ENCODE measurements around the gene DAPK1. TPM values are rescaled to one million over a fixed set of nuclear protein-coding genes. Genes with fewer than 3 reads are reported as not detected.

DAPK1 gene
- total and polyA plus RNA-seq, 10 of the 15 experiments (the other 5 are each of a cell fraction or from before 2014, with no cell fraction given) = 8.2 to 94.7 (median 51.6) TPM

DNA sequence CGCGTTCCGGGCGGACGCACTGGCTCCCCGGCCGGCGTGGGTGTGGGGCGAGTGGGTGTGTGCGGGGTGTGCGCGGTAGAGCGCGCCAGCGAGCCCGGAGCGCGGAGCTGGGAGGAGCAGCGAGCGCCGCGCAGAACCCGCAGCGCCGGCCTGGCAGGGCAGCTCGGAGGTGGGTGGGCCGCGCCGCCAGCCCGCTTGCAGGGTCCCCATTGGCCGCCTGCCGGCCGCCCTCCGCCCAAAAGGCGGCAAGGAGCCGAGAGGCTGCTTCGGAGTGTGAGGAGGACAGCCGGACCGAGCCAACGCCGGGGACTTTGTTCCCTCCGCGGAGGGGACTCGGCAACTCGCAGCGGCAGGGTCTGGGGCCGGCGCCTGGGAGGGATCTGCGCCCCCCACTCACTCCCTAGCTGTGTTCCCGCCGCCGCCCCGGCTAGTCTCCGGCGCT, at the start of gene DAPK1 (continued):
- no peak for TF ChIP-seq SREBF1 (IDR thresholded peaks at IDR 0.05; ENCODE audit: low read length)
- TF ChIP-seq POLR2AphosphoS2 (IDR thresholded peaks at IDR 0.05; ENCODE audit: low read depth, low read length) = no peak
- TF ChIP-seq, protein P1, sequence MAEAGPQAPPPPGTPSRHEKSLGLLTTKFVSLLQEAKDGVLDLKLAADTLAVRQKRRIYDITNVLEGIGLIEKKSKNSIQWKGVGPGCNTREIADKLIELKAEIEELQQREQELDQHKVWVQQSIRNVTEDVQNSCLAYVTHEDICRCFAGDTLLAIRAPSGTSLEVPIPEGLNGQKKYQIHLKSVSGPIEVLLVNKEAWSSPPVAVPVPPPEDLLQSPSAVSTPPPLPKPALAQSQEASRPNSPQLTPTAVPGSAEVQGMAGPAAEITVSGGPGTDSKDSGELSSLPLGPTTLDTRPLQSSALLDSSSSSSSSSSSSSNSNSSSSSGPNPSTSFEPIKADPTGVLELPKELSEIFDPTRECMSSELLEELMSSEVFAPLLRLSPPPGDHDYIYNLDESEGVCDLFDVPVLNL (IDR thresholded peaks at IDR 0.05; ENCODE audit: low read depth, low read length) = no peak
- TF ChIP-seq, protein P2, sequence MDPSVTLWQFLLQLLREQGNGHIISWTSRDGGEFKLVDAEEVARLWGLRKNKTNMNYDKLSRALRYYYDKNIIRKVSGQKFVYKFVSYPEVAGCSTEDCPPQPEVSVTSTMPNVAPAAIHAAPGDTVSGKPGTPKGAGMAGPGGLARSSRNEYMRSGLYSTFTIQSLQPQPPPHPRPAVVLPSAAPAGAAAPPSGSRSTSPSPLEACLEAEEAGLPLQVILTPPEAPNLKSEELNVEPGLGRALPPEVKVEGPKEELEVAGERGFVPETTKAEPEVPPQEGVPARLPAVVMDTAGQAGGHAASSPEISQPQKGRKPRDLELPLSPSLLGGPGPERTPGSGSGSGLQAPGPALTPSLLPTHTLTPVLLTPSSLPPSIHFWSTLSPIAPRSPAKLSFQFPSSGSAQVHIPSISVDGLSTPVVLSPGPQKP (IDR thresholded peaks at IDR 0.05; ENCODE audit: low read depth, low read length) = no peak
- TF ChIP-seq IKZF2 (IDR thresholded peaks at IDR 0.05) = no peak
- TF ChIP-seq TBL1XR1 (IDR thresholded peaks at IDR 0.05; ENCODE audit: low read depth, low read length) = no peak
- no peak for TF ChIP-seq ZNF24 (IDR thresholded peaks at IDR 0.05)
- no peak for TF ChIP-seq CHD1 (IDR thresholded peaks at IDR 0.05; ENCODE audit: low read depth, low read length)
- no peak for TF ChIP-seq HDGF (IDR thresholded peaks at IDR 0.05)
- no peak for TF ChIP-seq SIN3A (IDR thresholded peaks at IDR 0.05; ENCODE audit: low read depth, low read length)
- TF ChIP-seq NFIC (IDR thresholded peaks at IDR 0.05; ENCODE audit: low read depth, low read length) = no peak
- TF ChIP-seq EGR1 (IDR thresholded peaks at IDR 0.05; ENCODE audit: borderline replicate concordance in 1 of 2, low read depth in 2 of 2, low read length in 2 of 2) = peak in 1 of 2 experiments; percentile 98; a peak in 2 of 3 replicates
- no peak for TF ChIP-seq MTA2 (IDR thresholded peaks at IDR 0.05; ENCODE audit: low read depth)
- peak; percentile 49; the same call in 1 of the 2 replicates for TF ChIP-seq POLR2AphosphoS5 (IDR thresholded peaks at IDR 0.05; ENCODE audit: low read length)
- no peak for TF ChIP-seq STAT1 (conservative IDR thresholded peaks at IDR 0.05)
- TF ChIP-seq BHLHE40 (IDR thresholded peaks at IDR 0.05; ENCODE audit: borderline replicate concordance in 1 of 2, low read depth in 2 of 2, low read length in 1 of 2) = peak in 1 of 2 experiments; percentile 69; a peak in 2 of 4 replicates
- peak; percentile 18; the same call in 1 of the 2 replicates for TF ChIP-seq SMC3 (IDR thresholded peaks at IDR 0.05; ENCODE audit: borderline replicate concordance, low read length)
- TF ChIP-seq ETV6 (conservative IDR thresholded peaks at IDR 0.05 in 1 of 2, IDR thresholded peaks at IDR 0.05 in 1 of 2; ENCODE audit: borderline replicate concordance in 1 of 2, low read depth in 1 of 2) = no peak
- TF ChIP-seq CBX3 (IDR thresholded peaks at IDR 0.05; ENCODE audit: borderline replicate concordance, low read depth) = no peak
- TF ChIP-seq ZBED1 (IDR thresholded peaks at IDR 0.05; ENCODE audit: borderline replicate concordance) = no peak
- TF ChIP-seq, protein P3, sequence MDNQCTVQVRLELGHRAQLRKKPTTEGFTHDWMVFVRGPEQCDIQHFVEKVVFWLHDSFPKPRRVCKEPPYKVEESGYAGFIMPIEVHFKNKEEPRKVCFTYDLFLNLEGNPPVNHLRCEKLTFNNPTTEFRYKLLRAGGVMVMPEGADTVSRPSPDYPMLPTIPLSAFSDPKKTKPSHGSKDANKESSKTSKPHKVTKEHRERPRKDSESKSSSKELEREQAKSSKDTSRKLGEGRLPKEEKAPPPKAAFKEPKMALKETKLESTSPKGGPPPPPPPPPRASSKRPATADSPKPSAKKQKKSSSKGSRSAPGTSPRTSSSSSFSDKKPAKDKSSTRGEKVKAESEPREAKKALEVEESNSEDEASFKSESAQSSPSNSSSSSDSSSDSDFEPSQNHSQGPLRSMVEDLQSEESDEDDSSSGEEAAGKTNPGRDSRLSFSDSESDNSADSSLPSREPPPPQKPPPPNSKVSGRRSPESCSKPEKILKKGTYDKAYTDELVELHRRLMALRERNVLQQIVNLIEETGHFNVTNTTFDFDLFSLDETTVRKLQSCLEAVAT (IDR thresholded peaks at IDR 0.05) = no peak
- TF ChIP-seq SREBF2 (IDR thresholded peaks at IDR 0.05; ENCODE audit: low read length) = no peak
- TF ChIP-seq TCF3 (IDR thresholded peaks at IDR 0.05; ENCODE audit: borderline replicate concordance, insufficient read depth, low read depth, low read length) = peak; percentile 37; the same call in 1 of the 2 replicates
- TF ChIP-seq BMI1 (IDR thresholded peaks at IDR 0.05; ENCODE audit: borderline replicate concordance) = no peak
- no peak for TF ChIP-seq HDAC2 (IDR thresholded peaks at IDR 0.05)
- TF ChIP-seq NFYB (IDR thresholded peaks at IDR 0.05; ENCODE audit: insufficient read depth, low read depth, low read length) = no peak
- 0 out of 2 replicates have a peak, but pooled peaks have one; percentile 22 for TF ChIP-seq BCL11A (IDR thresholded peaks at IDR 0.05; ENCODE audit: low read depth, low read length)
- no peak for TF ChIP-seq CEBPB (IDR thresholded peaks at IDR 0.05; ENCODE audit: borderline replicate concordance in 1 of 2, low read depth in 2 of 2, low read length in 2 of 2)
